GM23338 (cell line): ENCODE data around the gene TNFSF9. TPM values are rescaled to one million over a fixed set of nuclear protein-coding genes. Genes with fewer than 3 reads are reported as not detected.

Source experiments
- ATAC-seq: fragments of 200-7000 bp; cut with Tn5 transposase; 3 replicates; pipeline ENCODE4 v1.9.1; 2020
- DNase-seq: peaks from one replicate; pipeline ENCODE4 v3.0.0-alpha.2; 2015; ENCODE audit warnings: low spot score
- H2AFZ ChIP-seq: fragments of 200-600 bp; sonication (generic); 2 replicates; pipeline ENCODE4 v1.8.0; 2016; ENCODE audit warnings: antibody characterized with exemption, mild to moderate bottlenecking, moderate library complexity
- H3F3A ChIP-seq: fragments of 200-600 bp; sonication (generic); replicated peaks from 2 replicates; pipeline ENCODE4 v1.8.0; 2017; ENCODE audit warnings: antibody characterized with exemption, mixed run types, low read depth
- H3K27ac ChIP-seq: fragments of 200-600 bp; sonication (generic); 2 replicates; pipeline ENCODE4 v1.6.1; 2016; ENCODE audit warnings: low read depth
- H3K27me3 ChIP-seq: fragments of 200-600 bp; sonication (generic); 2 replicates; pipeline ENCODE4 v1.8.0; 2016; ENCODE audit warnings: mild to moderate bottlenecking, mixed run types, moderate library complexity; ENCODE audit not compliant: insufficient read depth
- H3K36me3 ChIP-seq: fragments of 200-600 bp; sonication (generic); 2 replicates; pipeline ENCODE4 v1.8.0; 2016; ENCODE audit warnings: mild to moderate bottlenecking; ENCODE audit not compliant: insufficient read depth
- H3K4me1 ChIP-seq: fragments of 200-600 bp; sonication (generic); 2 replicates; pipeline ENCODE4 v1.8.0; 2016; ENCODE audit warnings: mild to moderate bottlenecking, moderate library complexity; ENCODE audit not compliant: insufficient read depth
- H3K4me2 ChIP-seq: fragments of 200-600 bp; sonication (generic); 2 replicates; pipeline ENCODE4 v1.7.1; 2017; ENCODE audit warnings: mixed run types
- H3K4me3 ChIP-seq: fragments of 200-600 bp; sonication (generic); 2 replicates; pipeline ENCODE4 v1.6.1; 2016; ENCODE audit warnings: mixed run types
- H3K79me2 ChIP-seq: fragments of 200-600 bp; sonication (generic); replicated peaks from 2 replicates; pipeline ENCODE4 v1.8.0; 2017; ENCODE audit warnings: mild to moderate bottlenecking; ENCODE audit not compliant: insufficient read depth
- H3K9me2 ChIP-seq: fragments of 200-600 bp; sonication (generic); 2 replicates; pipeline ENCODE4 v1.8.0; 2017; ENCODE audit not compliant: insufficient read depth
- H4K20me1 ChIP-seq: fragments of 200-600 bp; sonication (generic); replicated peaks from 2 replicates; pipeline ENCODE4 v1.8.0; 2017; ENCODE audit warnings: mild to moderate bottlenecking; ENCODE audit not compliant: insufficient read depth
- H3K27ac Mint-ChIP-seq: 2 replicates; pipeline ENCODE4 v1.8.0; 2020; ENCODE audit warnings: inconsistent platforms, mild to moderate bottlenecking, moderate library complexity, mixed read lengths
- H3K27me3 Mint-ChIP-seq: 3 replicates; pipeline ENCODE4 v1.8.0; 2022; ENCODE audit warnings: low read depth, mild to moderate bottlenecking, moderate library complexity, mixed read lengths, inconsistent platforms; ENCODE audit not compliant: insufficient read depth, poor library complexity
- H3K36me3 Mint-ChIP-seq: 3 replicates; pipeline ENCODE4 v1.8.0; 2021; ENCODE audit warnings: low read depth, mild to moderate bottlenecking, inconsistent platforms, moderate library complexity, mixed read lengths
- H3K4me1 Mint-ChIP-seq: 3 replicates; pipeline ENCODE4 v1.8.0; 2020; ENCODE audit warnings: mild to moderate bottlenecking, inconsistent platforms, mixed read lengths
- H3K4me3 Mint-ChIP-seq: 3 replicates; pipeline ENCODE4 v1.8.0; 2021; ENCODE audit warnings: moderate library complexity, mild to moderate bottlenecking, inconsistent platforms, mixed read lengths
- H3K9me3 Mint-ChIP-seq: 3 replicates; pipeline ENCODE4 v1.8.0; 2020; ENCODE audit warnings: moderate library complexity, mild to moderate bottlenecking, inconsistent platforms, mixed read lengths
- CREB1 ChIP-seq: fragments of 250-450 bp; sonication (Bioruptor Pico); IDR thresholded peaks from 2 replicates; pipeline ENCODE4 v1.5.0; 2020; ENCODE audit warnings: low read depth, mild to moderate bottlenecking, moderate library complexity
- EZH2 ChIP-seq: fragments of 200-600 bp; sonication (generic); IDR thresholded peaks from one replicate; pipeline ENCODE4 v1.8.0; 2017; ENCODE audit warnings: antibody characterized with exemption, mild to moderate bottlenecking, low read depth; ENCODE audit not compliant: unreplicated experiment
- EZH2phosphoT487 ChIP-seq: fragments of 200-600 bp; sonication (generic); IDR thresholded peaks from one replicate; pipeline ENCODE4 v1.8.1; 2018; ENCODE audit warnings: antibody characterized with exemption; ENCODE audit not compliant: unreplicated experiment
- JUNB ChIP-seq: IDR thresholded peaks from one replicate; pipeline ENCODE4 v1.6.1; 2016; ENCODE audit warnings: antibody characterized with exemption; ENCODE audit not compliant: unreplicated experiment
- NANOG ChIP-seq: IDR thresholded peaks from 2 replicates; pipeline ENCODE4 v1.6.1; 2016; ENCODE audit warnings: antibody characterized with exemption, borderline replicate concordance
- REST ChIP-seq: IDR thresholded peaks from one replicate; pipeline ENCODE4 v1.6.1; 2018; ENCODE audit warnings: antibody characterized with exemption; ENCODE audit not compliant: unreplicated experiment
- STAT1 ChIP-seq: IDR thresholded peaks from one replicate; pipeline ENCODE4 v1.6.1; 2016; ENCODE audit warnings: antibody characterized with exemption; ENCODE audit not compliant: unreplicated experiment
- ZNF114 ChIP-seq: fragments of 250-450 bp; sonication (Bioruptor Pico); IDR thresholded peaks from 2 replicates; pipeline ENCODE4 v1.5.0; 2020; ENCODE audit warnings: mild to moderate bottlenecking, moderate library complexity
- ZNF331 ChIP-seq: fragments of 250-450 bp; sonication (Bioruptor Pico); IDR thresholded peaks from 2 replicates; pipeline ENCODE4 v1.5.0; 2020; ENCODE audit warnings: low read depth, mild to moderate bottlenecking, moderate library complexity
- ZNF462 ChIP-seq: fragments of 250-450 bp; sonication (Bioruptor Pico); IDR thresholded peaks from 2 replicates; pipeline ENCODE4 v1.5.0; 2020; ENCODE audit warnings: mild to moderate bottlenecking, moderate library complexity
- polyA plus RNA-seq: library from polyadenylated mRNA; unstranded; fragments of >200 nt; fragmentation: Nextera tagmentation; extraction: Ambion mirVana; gene quantifications from 2 replicates; pipeline ENCODE4 v1.2.1, GENCODE V29; 2016
- total RNA-seq: library from RNA; depleted of rRNA; stranded (reverse); fragments of >200 nt; shearing (Covaris generic); gene quantifications from 2 replicates; pipeline ENCODE4 v1.2.3, GENCODE V29; 2014
- TF ChIP-seq, protein P1 (sequence below): IDR thresholded peaks from 2 replicates; pipeline ENCODE4 v1.6.1; 2016; ENCODE audit warnings: antibody characterized with exemption

Gene TNFSF9
- total and polyA plus RNA-seq, 2 experiments from 2014 or later, result 2.6 to 9.1 TPM

GRCh38 chr19:6482343-6482686 is 48.5 kb upstream of the TNFSF9 start:
- H3K4me3 ChIP-seq, result no peak overlapping the region
- DNase-seq, result no peak
- no peak overlapping the region for H3K4me3 Mint-ChIP-seq
- no peak overlapping the region for H3K27ac ChIP-seq
- no peak for ATAC-seq
- H4K20me1 ChIP-seq, result no peaks in the 10 kb centered on the region
- H3K4me1 Mint-ChIP-seq, result peaks cover 12% of the 10 kb centered on the region; the same call in 2 of the 3 replicates
- H2AFZ ChIP-seq, result peak overlapping the region; percentile 89; the same call in 1 of the 2 replicates
- H3K4me2 ChIP-seq, result no peak overlapping the region
- no peaks in the 10 kb centered on the region for H3K36me3 ChIP-seq
- no peaks in the 10 kb centered on the region for H3K9me2 ChIP-seq
- peaks cover 5% of the 10 kb centered on the region for H3K27me3 Mint-ChIP-seq
- no peak for TF ChIP-seq ZNF331 (CRISPR knock-in tag)
- TF ChIP-seq NANOG, result no peak
- H3F3A ChIP-seq, result no peaks in the 10 kb centered on the region
- H3K36me3 Mint-ChIP-seq, result no peaks in the 10 kb centered on the region
- no peak overlapping the region for H3K27ac Mint-ChIP-seq
- H3K9me3 Mint-ChIP-seq, result no peaks in the 10 kb centered on the region; the same call in 2 of the 3 replicates
- H3K79me2 ChIP-seq, result no peaks in the 10 kb centered on the region
- H3K4me1 ChIP-seq, result peaks cover 7% of the 10 kb centered on the region
- no peaks in the 10 kb centered on the region for H3K27me3 ChIP-seq

- no peaks in the 10 kb centered on the region for H3K36me3 Mint-ChIP-seq
- H3K27me3 Mint-ChIP-seq, result peaks cover 5% of the 10 kb centered on the region
- peaks cover 12% of the 10 kb centered on the region; the same call in 2 of the 3 replicates for H3K4me1 Mint-ChIP-seq
- no peaks in the 10 kb centered on the region for H3K36me3 ChIP-seq
- H3K4me1 ChIP-seq, result peaks cover 7% of the 10 kb centered on the region
- no peaks in the 10 kb centered on the region for H3K27me3 ChIP-seq
- H3F3A ChIP-seq, result no peaks in the 10 kb centered on the region
- H3K4me3 Mint-ChIP-seq, result no peak overlapping the region
- no peak overlapping the region for H2AFZ ChIP-seq
- DNase-seq, result no peak
- H3K27ac Mint-ChIP-seq, result no peak overlapping the region
- no peaks in the 10 kb centered on the region for H3K79me2 ChIP-seq
- no peak overlapping the region for H3K27ac ChIP-seq
- no peaks in the 10 kb centered on the region for H3K9me2 ChIP-seq
- no peak for ATAC-seq
- no peak overlapping the region for H3K4me3 ChIP-seq
- no peaks in the 10 kb centered on the region; the same call in 1 of the 3 replicates for H3K9me3 Mint-ChIP-seq
- H4K20me1 ChIP-seq, result no peaks in the 10 kb centered on the region
- no peak overlapping the region for H3K4me2 ChIP-seq
- TF ChIP-seq, protein P1, sequence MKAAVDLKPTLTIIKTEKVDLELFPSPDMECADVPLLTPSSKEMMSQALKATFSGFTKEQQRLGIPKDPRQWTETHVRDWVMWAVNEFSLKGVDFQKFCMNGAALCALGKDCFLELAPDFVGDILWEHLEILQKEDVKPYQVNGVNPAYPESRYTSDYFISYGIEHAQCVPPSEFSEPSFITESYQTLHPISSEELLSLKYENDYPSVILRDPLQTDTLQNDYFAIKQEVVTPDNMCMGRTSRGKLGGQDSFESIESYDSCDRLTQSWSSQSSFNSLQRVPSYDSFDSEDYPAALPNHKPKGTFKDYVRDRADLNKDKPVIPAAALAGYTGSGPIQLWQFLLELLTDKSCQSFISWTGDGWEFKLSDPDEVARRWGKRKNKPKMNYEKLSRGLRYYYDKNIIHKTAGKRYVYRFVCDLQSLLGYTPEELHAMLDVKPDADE, result no peak
- no peak for TF ChIP-seq EZH2phosphoT487
- TF ChIP-seq EZH2, result no peak
- TF ChIP-seq STAT1, result no peak
- no peak for TF ChIP-seq ZNF114 (CRISPR knock-in tag)
- TF ChIP-seq ZNF462 (CRISPR knock-in tag), result no peak
- TF ChIP-seq JUNB, result no peak
- TF ChIP-seq CREB1 (CRISPR knock-in tag), result no peak
- TF ChIP-seq REST, result no peak
Measured at GRCh38 chr19:6483235-6483634, 47.6 kb upstream of the TNFSF9 start.
